K562 (cell line): ENCODE data around the gene CELA3B. TPM values are rescaled to one million over a fixed set of nuclear protein-coding genes. Genes with fewer than 3 reads are reported as not detected.

Experiments
- CXXC5 ChIP-seq: fragments of 250-450 bp; sonication (Bioruptor Pico); IDR thresholded peaks from 2 replicates; pipeline ENCODE4 v1.8.0; 2022; ENCODE audit warnings: inconsistent platforms, mild to moderate bottlenecking, moderate library complexity
- FOXA3 ChIP-seq, 2 experiments: fragments of 450-650 bp in 1 of 2; sonication (generic) in 1 of 2; formaldehyde crosslinking; IDR thresholded peaks in 1 of 2; conservative IDR thresholded peaks in 1 of 2; 2 replicates each; pipeline versions ENCODE4 v1.4.0 to v1.8.0; 2020 to 2022; ENCODE audit warnings: mild to moderate bottlenecking in 2 of 2, missing genetic modification reagents in 1 of 2
- FOXJ3 ChIP-seq: sonication (generic); formaldehyde crosslinking; IDR thresholded peaks from 2 replicates; pipeline ENCODE4 v1.4.0; 2020; ENCODE audit warnings: mild to moderate bottlenecking, missing genetic modification reagents
- FUS ChIP-seq: fragments of 200-400 bp; formaldehyde crosslinking; optimal IDR thresholded peaks from 2 replicates; pipeline ENCODE3; 2017; ENCODE audit warnings: low read depth, low read length
- GTF2F1 ChIP-seq: IDR thresholded peaks from 2 replicates; pipeline ENCODE4 v1.6.1; 2011; ENCODE audit warnings: low read depth, low read length, improper control_type of control experiment
- HLTF ChIP-seq: fragments of 450-650 bp; IDR thresholded peaks from 2 replicates; pipeline ENCODE4 v1.6.1; 2016
- HMG20A ChIP-seq: fragments of 450-650 bp; formaldehyde crosslinking; conservative IDR thresholded peaks from 2 replicates; pipeline ENCODE4 v1.4.0; 2020; ENCODE audit warnings: mild to moderate bottlenecking, mixed read lengths
- IRF2 ChIP-seq: sonication (generic); formaldehyde crosslinking; IDR thresholded peaks from 2 replicates; pipeline ENCODE4 v1.8.1; 2022; ENCODE audit warnings: mild to moderate bottlenecking, missing genetic modification reagents
- KDM1A ChIP-seq, 2 experiments: fragments of 450-650 bp; IDR thresholded peaks; 2 replicates each; pipeline ENCODE4 v1.6.1; 2016; ENCODE audit warnings: mild to moderate bottlenecking in 2 of 2
- NONO ChIP-seq, 2 experiments: fragments of 200-400 bp in 1 of 2; fragments of 450-650 bp in 1 of 2; formaldehyde crosslinking in 1 of 2; IDR thresholded peaks; 2 replicates each; pipeline ENCODE4 v1.6.1; 2017; ENCODE audit warnings: low read depth in 2 of 2, mild to moderate bottlenecking in 2 of 2, moderate library complexity in 2 of 2, low read length in 1 of 2
- NRF1 ChIP-seq, 2 experiments: fragments of 450-650 bp; IDR thresholded peaks in 1 of 2; conservative IDR thresholded peaks in 1 of 2; 2 replicates each; pipeline ENCODE4 v1.6.1; 2014; ENCODE audit warnings: mild to moderate bottlenecking in 2 of 2
- PRPF4 ChIP-seq: fragments of 200-400 bp; formaldehyde crosslinking; IDR thresholded peaks from one replicate; pipeline ENCODE4 v1.6.1; 2017; ENCODE audit warnings: low read length, low read depth, mild to moderate bottlenecking; ENCODE audit not compliant: insufficient read depth, poor library complexity, severe bottlenecking
- RBM39 ChIP-seq: fragments of 200-400 bp; formaldehyde crosslinking; optimal IDR thresholded peaks from 2 replicates; pipeline ENCODE3; 2018; ENCODE audit warnings: low read depth, low read length
- RFX1 ChIP-seq: fragments of 450-650 bp; IDR thresholded peaks from 2 replicates; pipeline ENCODE4 v1.6.1; 2016; ENCODE audit warnings: mild to moderate bottlenecking, moderate library complexity
- RNF2 ChIP-seq: sonication (generic); IDR thresholded peaks from 2 replicates; pipeline ENCODE4 v1.6.1; 2016
- SPI1 ChIP-seq: IDR thresholded peaks from 2 replicates; pipeline ENCODE4 v1.6.1; 2011; ENCODE audit warnings: low read depth, low read length, control low read depth, borderline replicate concordance
- TCF7L2 ChIP-seq: fragments of 150-350 bp; IDR thresholded peaks from 2 replicates; pipeline ENCODE4 v1.6.1; 2016; ENCODE audit warnings: low read depth, mild to moderate bottlenecking, low read length, moderate library complexity
- TFAP4 ChIP-seq: sonication (generic); formaldehyde crosslinking; IDR thresholded peaks from 2 replicates; pipeline ENCODE4 v1.8.0; 2022; ENCODE audit warnings: missing genetic modification reagents, mild to moderate bottlenecking, moderate library complexity, borderline replicate concordance
- TRIM25 ChIP-seq: fragments of 450-650 bp; IDR thresholded peaks from 2 replicates; pipeline ENCODE4 v1.7.0; 2016; ENCODE audit warnings: borderline replicate concordance
- TSC22D4 ChIP-seq: fragments of 450-650 bp; IDR thresholded peaks from 2 replicates; pipeline ENCODE4 v1.6.1; 2016; ENCODE audit warnings: missing genetic modification characterization, missing biosample characterization, control low read depth
- ZKSCAN3 ChIP-seq: fragments of 250-450 bp; sonication (Bioruptor Pico); IDR thresholded peaks from 2 replicates; pipeline ENCODE4 v1.4.0; 2020
- ZNF184 ChIP-seq: sonication (generic); formaldehyde crosslinking; IDR thresholded peaks from 2 replicates; pipeline ENCODE4 v1.5.0; 2020; ENCODE audit warnings: missing genetic modification reagents
- ZNF239 ChIP-seq: fragments of 250-450 bp; sonication (Bioruptor Pico); IDR thresholded peaks from 2 replicates; pipeline ENCODE4 v1.4.0; 2020; ENCODE audit warnings: mild to moderate bottlenecking
- ZNF589 ChIP-seq: fragments of 200-800 bp; sonication (Bioruptor generic); IDR thresholded peaks from 2 replicates; pipeline ENCODE4 v1.6.1; 2016; ENCODE audit warnings: low read depth, missing genetic modification characterization, missing compliant biosample characterization
- ZNF695 ChIP-seq: fragments of 450-650 bp; formaldehyde crosslinking; IDR thresholded peaks from 2 replicates; pipeline ENCODE4 v1.4.0; 2020; ENCODE audit warnings: mild to moderate bottlenecking, moderate library complexity
- polyA plus RNA-seq, 8 experiments: library from polyadenylated mRNA; depleted of rRNA in 4 of 8; stranded (reverse) in 5 of 8; unstranded in 3 of 8; fragments of >200 nt; fragmentation: Nextera tagmentation in 2 of 8; fragmentation: Illumina TruSeq in 1 of 8; extraction: Ambion mirVana in 2 of 8; extraction: Trizol in 1 of 8; gene quantifications; 2 replicates each; pipeline versions ENCODE4 v1.2.1 to v1.2.3, GENCODE V29; 2011 to 2014; ENCODE audit warnings: inconsistent platforms in 1 of 8, missing spikeins in 1 of 8
- total RNA-seq, 7 experiments: library from RNA; depleted of rRNA in 6 of 7; stranded (reverse); fragments of >200 nt in 6 of 7; fragmentation: Illumina TruSeq in 2 of 7; extraction: Trizol in 2 of 7; gene quantifications; 2 replicates each; pipeline versions ENCODE4 v1.2.1 to v1.2.3, GENCODE V29; 2011 to 2021; ENCODE audit warnings: low replicate concordance in 1 of 7
- TF ChIP-seq, protein P1 (sequence below), 2 experiments: fragments of 450-650 bp in 1 of 2; sonication (generic) in 1 of 2; formaldehyde crosslinking in 1 of 2; IDR thresholded peaks in 1 of 2; conservative IDR thresholded peaks in 1 of 2; 2 replicates each; pipeline versions ENCODE4 v1.6.1 to v1.8.1; 2016 to 2023; ENCODE audit warnings: mild to moderate bottlenecking in 2 of 2, moderate library complexity in 2 of 2, inconsistent platforms in 1 of 2, missing genetic modification reagents in 1 of 2

The CELA3B gene
- total and polyA plus RNA-seq, 9 of the 15 experiments (the other 6 are each of a cell fraction or from before 2014, with no cell fraction given): 3.1 TPM; not detected in 8

GRCh38 chr1:22024485-22025367, 47.9 kb downstream of the CELA3B start (continued):
- TF ChIP-seq TFAP4 (CRISPR knock-in tag) (peak; percentile 90), ZNF239 (CRISPR knock-in tag) (no peak), ZNF695 (CRISPR knock-in tag) (no peak), IRF2 (CRISPR knock-in tag) (no peak), NONO (IDR thresholded peaks at IDR 0.05; ENCODE audit: low read depth in 2 of 2, low read length in 1 of 2) (no peak), TCF7L2 (no peak), TRIM25 (0 out of 2 replicates have a peak, but pooled peaks have one; percentile 44), TSC22D4 (tag) (no peak), ZNF589 (CRISPR knock-in tag) (no peak), ZNF184 (CRISPR knock-in tag) (no peak), HMG20A (CRISPR knock-in tag) (no peak), GTF2F1 (no peak), FOXA3 (CRISPR knock-in tag; conservative IDR thresholded peaks at IDR 0.05 in 1 of 2, IDR thresholded peaks at IDR 0.05 in 1 of 2) (0 out of 4 replicates have a peak, but pooled peaks of 1 of the 2 experiments have one; percentile 31), FUS (no peak), RBM39 (no peak), NRF1 (conservative IDR thresholded peaks at IDR 0.05 in 1 of 2, IDR thresholded peaks at IDR 0.05 in 1 of 2) (no peak), SPI1 (no peak), RNF2 (no peak), PRPF4 (no peak), FOXJ3 (CRISPR knock-in tag) (no peak), ZKSCAN3 (CRISPR knock-in tag) (no peak), RFX1 (no peak), CXXC5 (peak; percentile 32; the same call in 1 of the 2 replicates), KDM1A (IDR thresholded peaks at IDR 0.05) (peak; percentile 62 to 63; a peak in 3 of 4 replicates), HLTF (no peak)
- TF ChIP-seq, protein P1, sequence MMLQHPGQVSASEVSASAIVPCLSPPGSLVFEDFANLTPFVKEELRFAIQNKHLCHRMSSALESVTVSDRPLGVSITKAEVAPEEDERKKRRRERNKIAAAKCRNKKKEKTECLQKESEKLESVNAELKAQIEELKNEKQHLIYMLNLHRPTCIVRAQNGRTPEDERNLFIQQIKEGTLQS (IDR thresholded peaks at IDR 0.05): peak; percentile 26; the same call in 1 of the 2 replicates
- TF ChIP-seq, protein P1 (CRISPR knock-in tag; conservative IDR thresholded peaks at IDR 0.05): no peak
